HG03520 (cell line): ENCODE measurements around the gene SLC44A1.
A peak's percentile ranks its signal among the peaks of the same experiment; 100 is the strongest.
"Not testable (repeated sequence)": the region's sequence is repeated elsewhere in the genome, so short reads cannot be mapped to it uniquely, and the experiment has no call there.

Experiments
- ATAC-seq: cut with Tn5 transposase; IDR thresholded peaks from one replicate; pipeline ENCODE4 v1.9.1; 2021; ENCODE audit warnings: mild to moderate bottlenecking, moderate library complexity; ENCODE audit not compliant: unreplicated experiment

SLC44A1 gene

GRCh38 chr9:105242062-105242461 is 2.4 kb upstream of the SLC44A1 start:
- ATAC-seq, result no peak

GRCh38 chr9:105242557-105242956 is 1.9 kb upstream of the SLC44A1 start:
- ATAC-seq, result no peak

DNA sequence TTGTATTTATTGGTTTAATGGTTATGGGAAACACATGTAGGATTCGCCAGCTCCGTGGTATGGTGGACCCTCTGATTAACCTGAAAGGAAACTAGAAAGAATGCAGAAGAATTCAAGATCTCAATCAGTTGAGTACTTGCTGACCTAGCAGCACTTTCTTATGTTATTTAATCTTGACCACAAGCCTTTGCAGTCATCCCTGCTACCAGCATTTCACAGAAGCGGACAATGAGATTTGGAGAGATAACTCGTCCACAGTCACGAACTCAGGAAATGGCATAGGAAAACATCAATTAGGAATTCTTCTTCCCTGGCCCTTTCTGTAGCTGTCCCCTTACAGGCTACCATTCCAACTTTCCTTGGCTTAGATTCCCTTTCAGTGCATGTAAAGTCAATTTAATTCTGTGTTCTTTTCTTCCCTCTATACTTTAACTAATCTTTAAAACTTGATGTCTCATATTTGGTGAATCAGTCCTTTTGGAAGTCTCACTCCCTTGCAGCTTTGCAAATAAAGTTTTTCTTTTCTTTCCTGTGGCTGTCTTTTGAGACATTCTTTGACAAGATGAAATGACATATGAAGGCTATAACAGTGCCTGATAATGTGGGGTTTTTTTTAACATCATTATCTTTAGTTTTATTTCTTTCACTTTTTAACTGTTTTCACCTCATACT is 1.3 kb upstream of the SLC44A1 start:
- ATAC-seq, result no peak

GRCh38 chr9:105244734-105245028 is 230 bp downstream of the SLC44A1 start:
- ATAC-seq, result peak; percentile 57

- ATAC-seq, result peak; percentile 14
Measured at GRCh38 chr9:105245029-105245890, 809 bp downstream of the SLC44A1 start.

GRCh38 chr9:105245891-105246161 is 1.4 kb downstream of the SLC44A1 start:
- no peak for ATAC-seq

- no peak for ATAC-seq
Measured at GRCh38 chr9:105246656-105247173, 2.3 kb downstream of the SLC44A1 start.

- ATAC-seq, result no peak
Measured at GRCh38 chr9:105248691-105249090, 4.2 kb downstream of the SLC44A1 start.

DNA sequence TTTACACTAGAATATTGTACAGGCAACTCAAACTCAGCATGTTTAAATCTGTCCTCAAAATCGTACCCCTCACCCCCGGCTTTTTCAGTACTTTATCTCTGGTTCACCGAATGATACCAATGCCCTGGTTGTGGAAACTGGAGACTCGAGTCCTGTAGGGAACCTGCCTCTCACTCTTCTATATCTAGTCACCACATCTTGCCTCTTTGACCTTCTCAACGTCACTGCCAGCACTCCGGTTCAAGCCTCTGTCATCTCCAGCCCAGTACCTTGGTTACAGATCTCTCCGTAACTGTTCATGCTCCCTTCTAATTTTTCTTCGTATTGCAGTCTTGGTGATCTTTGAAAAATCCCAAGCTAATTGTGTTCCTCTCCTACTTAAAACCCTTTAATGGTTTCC is 6.7 kb downstream of the SLC44A1 start:
- no peak for ATAC-seq

GRCh38 chr9:105251733-105252404 is 7.4 kb downstream of the SLC44A1 start:
- ATAC-seq, result no peak

- no peak for ATAC-seq
Measured at GRCh38 chr9:105252405-105252756, 7.9 kb downstream of the SLC44A1 start.

- ATAC-seq, result no peak
Measured at GRCh38 chr9:105254226-105254625, 9.8 kb downstream of the SLC44A1 start.

DNA sequence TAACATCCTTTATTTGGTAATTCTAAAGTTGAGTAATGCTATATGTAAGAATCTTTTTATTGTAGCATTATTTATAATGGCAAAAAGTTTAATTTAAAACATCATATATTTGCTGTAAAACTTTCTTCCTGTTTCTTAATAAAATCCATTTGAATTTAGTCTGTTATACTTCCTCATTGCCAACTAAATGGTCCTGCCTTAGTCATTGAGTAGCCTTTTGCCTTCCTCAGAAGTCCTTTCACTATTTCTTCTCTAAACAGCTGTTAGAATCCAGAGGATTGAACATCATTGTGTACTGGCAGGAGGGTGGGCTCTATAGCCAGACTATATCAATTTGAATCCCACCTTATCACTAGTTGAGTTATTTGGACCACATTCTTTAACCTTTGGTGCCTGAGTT is 11.0 kb downstream of the SLC44A1 start:
- ATAC-seq, result no peak

- ATAC-seq, result not testable (repeated sequence)
Measured at GRCh38 chr9:105256569-105256968, 12.1 kb downstream of the SLC44A1 start.

DNA sequence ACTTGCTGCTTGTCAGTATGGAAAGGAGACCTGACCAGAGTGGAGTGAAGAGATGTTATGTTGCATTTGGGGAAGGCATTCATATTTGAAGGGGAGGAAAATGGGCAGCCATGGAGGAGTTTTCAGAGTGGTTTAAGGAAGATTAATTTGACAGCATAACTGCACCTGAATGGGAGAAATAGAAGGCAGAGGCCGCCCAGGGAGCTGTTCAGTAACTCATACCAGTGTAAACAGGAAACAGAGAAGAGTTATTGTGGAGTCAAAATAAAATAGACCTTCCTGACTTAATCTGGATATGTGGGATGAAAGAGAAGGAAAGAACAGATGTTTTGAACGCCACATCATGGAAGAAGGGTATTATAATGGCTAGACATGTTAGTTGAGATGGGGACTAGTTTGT is 13.4 kb downstream of the SLC44A1 start:
- no peak for ATAC-seq

- no peak for ATAC-seq
Measured at GRCh38 chr9:105258225-105258737, 13.8 kb downstream of the SLC44A1 start.

GRCh38 chr9:105259274-105259673 is 14.8 kb downstream of the SLC44A1 start:
- no peak for ATAC-seq

- ATAC-seq, result peak; percentile 39
Measured at GRCh38 chr9:105259731-105260612, 15.5 kb downstream of the SLC44A1 start.

- ATAC-seq, result no peak
Measured at GRCh38 chr9:105262497-105262896, 18.0 kb downstream of the SLC44A1 start.

DNA sequence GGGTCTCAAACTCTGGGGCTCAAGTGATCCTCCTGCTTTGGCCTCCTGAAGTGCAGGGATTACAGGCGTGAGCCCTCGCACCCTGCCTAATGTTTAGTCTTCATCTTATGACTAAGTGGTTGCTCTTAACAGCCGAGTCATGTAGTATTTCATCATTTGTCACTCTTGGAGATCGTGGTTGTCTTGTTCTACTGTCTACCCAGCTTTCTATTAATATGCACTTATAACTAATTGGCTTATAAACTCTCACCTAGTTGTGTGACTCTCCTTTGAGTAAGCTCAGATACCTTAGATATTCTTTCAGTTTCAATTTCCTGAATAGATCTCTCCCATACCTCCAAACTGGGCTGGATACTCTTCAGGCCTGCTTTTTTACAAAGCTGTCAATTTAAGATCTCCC is 19.9 kb downstream of the SLC44A1 start:
- ATAC-seq, result no peak

GRCh38 chr9:105268254-105268653 is 23.8 kb downstream of the SLC44A1 start:
- not testable (repeated sequence) for ATAC-seq
